ENCODE data around the gene PSMA6. TPM values are rescaled to one million over a fixed set of nuclear protein-coding genes. Genes with fewer than 3 reads are reported as not detected.

PSMA6 gene
- total RNA-seq (100 to 1,000 TPM; 155 to 167 TPM), polyA plus RNA-seq (ENCODE audit: insufficient read length in 2 of 2) (100 to 1,000 TPM; 165 to 171 TPM)
- long read RNA-seq, donor 1, full-length matches to known transcripts, result 149 of 149 reads
- long read RNA-seq, donor 1, partial matches to known transcripts, result 0 of 149 reads
- long read RNA-seq, donor 1, other reads (novel, unspliced or antisense), result 0 of 149 reads
- long read RNA-seq, donor 2, full-length matches to known transcripts, result 51 of 51 reads
- long read RNA-seq, donor 2, partial matches to known transcripts, result 0 of 51 reads
- long read RNA-seq, donor 2, other reads (novel, unspliced or antisense), result 0 of 51 reads
- long read RNA-seq, donor 3, transcript PSMA6-201 (7 exons, 1,029 nt), result major isoform, 60 of 65 reads
- long read RNA-seq, donor 3, partial matches to known transcripts, result 0 of 65 reads
- long read RNA-seq, donor 3, other reads (novel, unspliced or antisense), result 0 of 65 reads
- long read RNA-seq, donor 4, full-length matches to known transcripts, result 167 of 167 reads
- long read RNA-seq, donor 4, partial matches to known transcripts, result 0 of 167 reads
- long read RNA-seq, donor 4, other reads (novel, unspliced or antisense), result 0 of 167 reads

- Histone ChIP-seq H3K4me1 (ENCODE audit: control insufficient read depth, insufficient read depth, low read length) (peaks cover 16% of the 10 kb centered on the region), H3K27me3 (ENCODE audit: control insufficient read depth, insufficient read depth, low read length) (no peaks in the 10 kb centered on the region), H3K27ac (ENCODE audit: low read depth, low read length) (peak within 1 kb of the TSS; percentile 91), H3K4me3 (ENCODE audit: low read depth, low read length) (peak within 1 kb of the TSS; percentile 98), H3K36me3 (ENCODE audit: control insufficient read depth, insufficient read depth, low read length) (peaks cover 7% of the 10 kb centered on the region), H3K9me3 (ENCODE audit: control insufficient read depth, insufficient read depth, low read length) (no peaks in the 10 kb centered on the region)
- WGBS (ENCODE audit: insufficient coverage), result under 1% methylated on average over 38 of the region's 40 CpGs
- peak; percentile 98 to 100 (median 99) for DNase-seq (ENCODE audit: low read depth in 4 of 6, low spot score in 6 of 6)
These were observed at the start of gene PSMA6 for GRCh38 chr14:35292051-35292769. Gene PSMA6 (plus strand): TSS chr14:35292382. CDS start chr14:35292477, 95 bp downstream.

GRCh38 chr14:35242599-35243311 is 49.4 kb upstream of the PSMA6 start:
- Histone ChIP-seq H3K27me3 (ENCODE audit: control insufficient read depth, insufficient read depth, low read length) (no peaks in the 10 kb centered on the region), H3K27ac (ENCODE audit: low read depth, low read length) (no peak overlapping the region), H3K9me3 (ENCODE audit: control insufficient read depth, insufficient read depth, low read length) (no peaks in the 10 kb centered on the region), H3K4me1 (ENCODE audit: control insufficient read depth, insufficient read depth, low read length) (no peaks in the 10 kb centered on the region), H3K4me3 (ENCODE audit: low read depth, low read length) (no peak overlapping the region), H3K36me3 (ENCODE audit: control insufficient read depth, insufficient read depth, low read length) (no peaks in the 10 kb centered on the region)
- DNase-seq (ENCODE audit: low read depth in 4 of 6, low spot score in 6 of 6), result no peak
- 96% methylated on average over 3 of the region's 5 CpGs for WGBS (ENCODE audit: insufficient coverage)

GRCh38 chr14:35243956-35244355 is 48.2 kb upstream of the PSMA6 start:
- no CpG with 5 or more reads among the region's 2 CpGs for WGBS (ENCODE audit: insufficient coverage)
- Histone ChIP-seq H3K4me1 (ENCODE audit: control insufficient read depth, insufficient read depth, low read length) (no peaks in the 10 kb centered on the region), H3K27me3 (ENCODE audit: control insufficient read depth, insufficient read depth, low read length) (no peaks in the 10 kb centered on the region), H3K9me3 (ENCODE audit: control insufficient read depth, insufficient read depth, low read length) (no peaks in the 10 kb centered on the region), H3K36me3 (ENCODE audit: control insufficient read depth, insufficient read depth, low read length) (no peaks in the 10 kb centered on the region), H3K27ac (ENCODE audit: low read depth, low read length) (no peak overlapping the region), H3K4me3 (ENCODE audit: low read depth, low read length) (no peak overlapping the region)
- DNase-seq (ENCODE audit: low read depth in 4 of 6, low spot score in 6 of 6), result peak in 1 of 6 donors; percentile 77

GRCh38 chr14:35244542-35244941 is 47.6 kb upstream of the PSMA6 start:
- WGBS (ENCODE audit: insufficient coverage), result no CpG with 5 or more reads among the region's 4 CpGs
- no peak for DNase-seq (ENCODE audit: low read depth in 4 of 6, low spot score in 6 of 6)
- no peaks in the 10 kb centered on the region for H3K9me3 ChIP-seq (ENCODE audit: control insufficient read depth, insufficient read depth, low read length)
- no peak overlapping the region for H3K27ac ChIP-seq (ENCODE audit: low read depth, low read length)
- no peaks in the 10 kb centered on the region for H3K27me3 ChIP-seq (ENCODE audit: control insufficient read depth, insufficient read depth, low read length)
- H3K36me3 ChIP-seq (ENCODE audit: control insufficient read depth, insufficient read depth, low read length), result no peaks in the 10 kb centered on the region
- H3K4me1 ChIP-seq (ENCODE audit: control insufficient read depth, insufficient read depth, low read length), result no peaks in the 10 kb centered on the region
- no peak overlapping the region for H3K4me3 ChIP-seq (ENCODE audit: low read depth, low read length)

- Histone ChIP-seq H3K36me3 (ENCODE audit: control insufficient read depth, insufficient read depth, low read length) (no peaks in the 10 kb centered on the region), H3K27me3 (ENCODE audit: control insufficient read depth, insufficient read depth, low read length) (no peaks in the 10 kb centered on the region), H3K27ac (ENCODE audit: low read depth, low read length) (no peak overlapping the region), H3K4me3 (ENCODE audit: low read depth, low read length) (no peak overlapping the region), H3K9me3 (ENCODE audit: control insufficient read depth, insufficient read depth, low read length) (no peaks in the 10 kb centered on the region), H3K4me1 (ENCODE audit: control insufficient read depth, insufficient read depth, low read length) (no peaks in the 10 kb centered on the region)
- WGBS (ENCODE audit: insufficient coverage), result no CpG with 5 or more reads among the region's 4 CpGs
- no peak for DNase-seq (ENCODE audit: low read depth in 4 of 6, low spot score in 6 of 6)
These were observed 47.1 kb upstream of the PSMA6 start for GRCh38 chr14:35245051-35245450.

GRCh38 chr14:35247777-35248475 is 44.3 kb upstream of the PSMA6 start:
- Histone ChIP-seq H3K36me3 (ENCODE audit: control insufficient read depth, insufficient read depth, low read length) (no peaks in the 10 kb centered on the region), H3K4me3 (ENCODE audit: low read depth, low read length) (no peak overlapping the region), H3K27ac (ENCODE audit: low read depth, low read length) (no peak overlapping the region), H3K4me1 (ENCODE audit: control insufficient read depth, insufficient read depth, low read length) (peaks cover 5% of the 10 kb centered on the region), H3K27me3 (ENCODE audit: control insufficient read depth, insufficient read depth, low read length) (no peaks in the 10 kb centered on the region), H3K9me3 (ENCODE audit: control insufficient read depth, insufficient read depth, low read length) (no peaks in the 10 kb centered on the region)
- no CpG with 5 or more reads among the region's 4 CpGs for WGBS (ENCODE audit: insufficient coverage)
- no peak for DNase-seq (ENCODE audit: low read depth in 4 of 6, low spot score in 6 of 6)

GRCh38 chr14:35248476-35248788 is 43.8 kb upstream of the PSMA6 start:
- H3K4me3 ChIP-seq (ENCODE audit: low read depth, low read length), result no peak overlapping the region
- no peaks in the 10 kb centered on the region for H3K36me3 ChIP-seq (ENCODE audit: control insufficient read depth, insufficient read depth, low read length)
- H3K9me3 ChIP-seq (ENCODE audit: control insufficient read depth, insufficient read depth, low read length), result no peaks in the 10 kb centered on the region
- DNase-seq (ENCODE audit: low read depth in 4 of 6, low spot score in 6 of 6), result peak in 1 of 6 donors; percentile 13
- peaks cover 5% of the 10 kb centered on the region for H3K4me1 ChIP-seq (ENCODE audit: control insufficient read depth, insufficient read depth, low read length)
- no peak overlapping the region for H3K27ac ChIP-seq (ENCODE audit: low read depth, low read length)
- no peaks in the 10 kb centered on the region for H3K27me3 ChIP-seq (ENCODE audit: control insufficient read depth, insufficient read depth, low read length)

GRCh38 chr14:35250319-35250718 is 41.9 kb upstream of the PSMA6 start:
- WGBS (ENCODE audit: insufficient coverage), result no CpG with 5 or more reads among the region's 4 CpGs

GRCh38 chr14:35252451-35252868 is 39.7 kb upstream of the PSMA6 start:
- peaks cover 5% of the 10 kb centered on the region for H3K4me1 ChIP-seq (ENCODE audit: control insufficient read depth, insufficient read depth, low read length)
- H3K9me3 ChIP-seq (ENCODE audit: control insufficient read depth, insufficient read depth, low read length), result no peaks in the 10 kb centered on the region

More at GRCh38 chr14:35250319-35250718, 41.9 kb upstream of the PSMA6 start:
- Histone ChIP-seq H3K9me3 (ENCODE audit: control insufficient read depth, insufficient read depth, low read length) (no peaks in the 10 kb centered on the region), H3K27me3 (ENCODE audit: control insufficient read depth, insufficient read depth, low read length) (no peaks in the 10 kb centered on the region), H3K36me3 (ENCODE audit: control insufficient read depth, insufficient read depth, low read length) (no peaks in the 10 kb centered on the region), H3K4me3 (ENCODE audit: low read depth, low read length) (no peak overlapping the region), H3K4me1 (ENCODE audit: control insufficient read depth, insufficient read depth, low read length) (peaks cover 5% of the 10 kb centered on the region), H3K27ac (ENCODE audit: low read depth, low read length) (no peak overlapping the region)
- no peak for DNase-seq (ENCODE audit: low read depth in 4 of 6, low spot score in 6 of 6)

More at GRCh38 chr14:35252451-35252868, 39.7 kb upstream of the PSMA6 start:
- Histone ChIP-seq H3K4me3 (ENCODE audit: low read depth, low read length) (no peak overlapping the region), H3K27ac (ENCODE audit: low read depth, low read length) (no peak overlapping the region), H3K27me3 (ENCODE audit: control insufficient read depth, insufficient read depth, low read length) (no peaks in the 10 kb centered on the region), H3K36me3 (ENCODE audit: control insufficient read depth, insufficient read depth, low read length) (no peaks in the 10 kb centered on the region)
- peak in 2 of 6 donors; percentile 36 to 57 for DNase-seq (ENCODE audit: low read depth in 4 of 6, low spot score in 6 of 6)
- whole genome bisulfite sequencing (ENCODE audit: insufficient coverage), result 47% methylated on average over 1 of the region's 1 CpG

All from spinal cord (tissue), 10 donors.